Measurements from ENCODE around the gene MYD88.
"Not testable (repeated sequence)": the region's sequence is repeated elsewhere in the genome, so short reads cannot be mapped to it uniquely, and the experiment has no call there.

The MYD88 gene

GRCh38 chr3:38141173-38141951 lies 2.9 kb downstream of the MYD88 start:
- H3K4me3 ChIP-seq (ENCODE audit: low read depth, low read length): no peak overlapping the region

DNA sequence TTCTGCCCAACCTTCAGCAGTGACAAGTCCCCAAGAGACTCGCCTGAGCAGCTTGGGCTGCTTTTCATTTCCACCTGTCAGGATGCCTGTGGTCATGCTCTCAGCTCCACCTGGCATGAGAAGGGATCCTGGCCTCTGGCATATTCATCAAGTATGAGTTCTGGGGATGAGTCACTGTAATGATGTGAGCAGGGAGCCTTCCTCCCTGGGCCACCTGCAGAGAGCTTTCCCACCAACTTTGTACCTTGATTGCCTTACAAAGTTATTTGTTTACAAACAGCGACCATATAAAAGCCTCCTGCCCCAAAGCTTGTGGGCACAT lies 3.5 kb downstream of the MYD88 start:
- H3K4me3 ChIP-seq (ENCODE audit: low read depth, low read length): no peak overlapping the region

DNA sequence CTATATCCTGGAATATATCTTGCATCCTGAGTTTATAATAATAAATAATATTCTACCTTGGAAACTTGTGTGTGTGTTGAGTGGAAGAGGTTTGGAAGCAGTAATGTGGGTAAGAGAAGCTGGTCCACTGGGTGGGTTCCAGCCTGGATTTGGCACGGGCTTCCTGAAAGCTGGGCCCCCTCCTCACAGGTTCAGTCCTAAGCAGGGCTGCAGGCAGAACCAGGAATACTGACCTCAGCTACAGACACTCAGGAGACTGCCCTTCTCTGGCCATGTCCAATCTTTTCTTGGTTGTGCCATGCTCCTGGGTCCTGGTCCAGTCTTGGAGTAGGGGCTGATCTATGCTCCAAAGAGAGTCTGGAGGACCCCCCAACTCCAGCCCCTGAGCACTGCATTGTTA lies 4.5 kb downstream of the MYD88 start:
- H3K4me3 ChIP-seq (ENCODE audit: low read depth, low read length): no peak overlapping the region

GRCh38 chr3:38143511-38143910 lies 5.0 kb downstream of the MYD88 start:
- no peak overlapping the region for H3K4me3 ChIP-seq (ENCODE audit: low read depth, low read length)

GRCh38 chr3:38146504-38146903 lies 8.0 kb downstream of the MYD88 start:
- H3K4me3 ChIP-seq (ENCODE audit: low read depth, low read length): no peak overlapping the region

GRCh38 chr3:38147421-38147820 lies 9.0 kb downstream of the MYD88 start:
- no peak overlapping the region for H3K4me3 ChIP-seq (ENCODE audit: low read depth, low read length)

DNA sequence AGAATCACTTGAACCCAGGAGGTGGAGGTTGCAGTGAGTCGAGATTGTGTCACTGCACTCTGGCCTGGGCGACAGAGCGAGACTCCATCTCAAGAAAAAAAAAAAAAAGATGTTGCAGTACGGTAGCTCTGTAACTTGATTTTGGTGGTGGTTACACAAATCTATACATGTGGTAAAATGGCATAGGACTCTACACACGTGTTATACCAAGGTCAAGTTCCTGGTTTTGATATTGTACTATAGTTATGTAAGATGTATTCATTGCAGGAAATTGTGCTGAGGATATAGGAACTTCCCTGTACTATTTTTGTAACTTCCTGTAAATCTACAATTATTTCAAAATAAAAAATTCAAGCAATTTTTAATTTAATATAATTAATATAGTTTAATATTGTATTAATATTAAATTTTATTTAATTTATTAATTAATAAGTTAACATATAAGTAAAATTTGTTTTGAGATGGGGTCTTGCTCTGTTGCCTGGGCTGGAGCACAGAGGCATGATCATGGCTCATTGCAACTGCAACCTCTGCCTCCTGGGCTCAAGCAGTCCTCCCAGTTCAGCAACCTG lies 9.9 kb downstream of the MYD88 start:
- no peak overlapping the region for H3K4me3 ChIP-seq (ENCODE audit: low read depth, low read length)

GRCh38 chr3:38149708-38150107 lies 11.2 kb downstream of the MYD88 start:
- H3K4me3 ChIP-seq (ENCODE audit: low read depth, low read length): no peak overlapping the region

DNA sequence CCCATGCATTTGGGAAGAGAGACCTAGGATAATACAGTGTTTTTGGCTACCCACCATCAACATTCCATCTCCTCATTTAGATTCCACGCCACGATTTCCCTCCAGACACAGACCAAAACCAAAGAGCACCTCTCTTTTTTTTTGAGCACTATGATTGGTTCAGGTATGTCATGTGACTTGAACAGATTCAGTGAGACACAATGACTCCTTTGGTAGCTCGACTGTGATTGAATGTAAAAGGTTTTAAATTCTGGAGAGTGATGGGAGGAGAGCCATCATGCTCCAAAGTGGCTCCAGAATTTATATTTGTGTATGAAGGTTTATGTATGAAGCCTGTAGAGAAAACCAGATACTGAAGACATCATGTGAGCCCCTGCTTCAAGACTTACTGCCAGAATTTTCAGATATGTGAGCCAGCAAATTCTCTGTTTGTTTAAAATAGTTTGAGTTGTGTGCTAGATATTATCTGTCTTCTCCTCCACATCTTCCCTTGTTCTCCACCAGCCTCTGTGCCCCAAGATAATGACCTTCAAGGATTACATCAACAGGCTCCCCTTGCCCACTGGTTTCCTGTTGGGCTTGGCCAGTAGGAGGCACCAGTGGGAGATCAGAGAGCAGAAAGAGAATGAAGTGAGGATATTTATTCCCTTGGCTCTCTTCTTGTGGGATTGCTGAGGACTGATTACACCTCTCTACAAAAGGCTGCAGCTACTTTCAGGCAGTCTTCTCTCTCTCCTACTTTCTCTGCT lies 12.5 kb downstream of the MYD88 start:
- no peak overlapping the region for H3K4me3 ChIP-seq (ENCODE audit: low read depth, low read length)

DNA sequence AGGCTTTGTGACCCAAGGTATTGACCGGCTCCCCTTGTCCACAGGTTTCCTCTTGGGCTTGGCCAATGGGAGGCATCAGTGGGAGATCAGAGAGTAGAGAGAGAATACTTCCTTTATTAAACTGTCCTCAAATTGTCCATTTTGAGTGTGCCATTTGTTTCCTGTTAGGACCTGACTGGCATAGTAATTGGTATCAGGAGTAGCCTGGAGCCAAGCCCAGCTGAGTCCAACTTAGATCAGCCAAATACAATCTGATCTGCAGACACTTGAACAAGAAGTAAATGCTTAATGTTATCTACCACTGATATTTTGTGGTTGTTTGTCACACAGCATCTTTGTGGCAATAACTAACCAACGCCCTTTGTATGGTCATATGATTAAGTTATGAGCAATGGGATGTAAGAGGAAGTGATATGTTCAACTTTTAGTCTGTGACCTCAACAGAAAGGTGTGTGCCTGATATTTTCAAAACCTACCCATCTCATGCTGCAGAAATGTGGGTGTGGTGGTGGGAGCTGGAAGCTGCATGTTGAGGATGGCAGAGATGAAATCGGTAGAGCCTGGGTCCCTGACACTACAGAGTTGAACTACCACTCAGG lies 13.3 kb downstream of the MYD88 start:
- no peak overlapping the region for H3K4me3 ChIP-seq (ENCODE audit: low read depth, low read length)

DNA sequence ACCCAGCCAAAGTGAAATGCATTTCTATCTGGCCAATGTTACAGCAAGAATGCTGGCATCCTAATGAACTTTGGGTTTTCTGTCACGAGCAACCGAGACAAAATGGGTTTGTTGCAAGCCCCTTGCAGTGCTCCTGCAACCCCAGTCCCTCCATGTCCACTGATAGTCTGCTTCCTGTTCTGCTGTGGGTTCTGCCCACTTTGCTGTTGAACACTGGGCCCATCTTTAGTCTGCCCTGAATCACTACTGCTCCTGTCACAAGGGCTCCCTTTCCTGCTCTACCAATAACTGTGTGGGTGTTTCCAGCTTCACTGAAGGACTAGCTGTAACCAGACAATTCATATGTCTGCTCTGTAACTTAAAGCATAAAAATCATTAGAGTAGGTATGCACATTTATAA lies 14.1 kb downstream of the MYD88 start:
- H3K4me3 ChIP-seq (ENCODE audit: low read depth, low read length): no peak overlapping the region

GRCh38 chr3:38153221-38153620 lies 14.8 kb downstream of the MYD88 start:
- H3K4me3 ChIP-seq (ENCODE audit: low read depth, low read length): no peak overlapping the region

DNA sequence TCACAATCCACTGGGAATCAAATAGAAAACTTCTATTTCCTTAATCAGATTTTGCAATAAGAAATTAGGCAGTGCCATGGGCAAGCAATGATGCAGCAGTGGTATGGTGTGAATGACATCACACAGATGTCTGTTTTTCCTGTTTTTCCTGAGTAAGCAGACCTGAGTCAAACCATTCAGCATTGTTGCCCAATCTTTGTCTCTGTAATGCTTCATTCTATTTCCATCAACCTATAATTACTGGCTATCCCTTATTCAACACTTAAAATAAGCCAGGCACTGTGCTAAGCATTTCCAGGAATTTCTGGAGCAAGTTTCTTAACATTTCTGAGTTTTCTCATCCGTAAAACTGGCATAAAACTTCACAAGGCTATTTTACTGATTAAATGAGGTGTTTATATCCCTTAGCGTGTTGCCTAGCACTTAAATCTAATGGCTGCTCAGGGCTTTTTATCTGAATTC lies 15.6 kb downstream of the MYD88 start:
- no peak overlapping the region for H3K4me3 ChIP-seq (ENCODE audit: low read depth, low read length)

DNA sequence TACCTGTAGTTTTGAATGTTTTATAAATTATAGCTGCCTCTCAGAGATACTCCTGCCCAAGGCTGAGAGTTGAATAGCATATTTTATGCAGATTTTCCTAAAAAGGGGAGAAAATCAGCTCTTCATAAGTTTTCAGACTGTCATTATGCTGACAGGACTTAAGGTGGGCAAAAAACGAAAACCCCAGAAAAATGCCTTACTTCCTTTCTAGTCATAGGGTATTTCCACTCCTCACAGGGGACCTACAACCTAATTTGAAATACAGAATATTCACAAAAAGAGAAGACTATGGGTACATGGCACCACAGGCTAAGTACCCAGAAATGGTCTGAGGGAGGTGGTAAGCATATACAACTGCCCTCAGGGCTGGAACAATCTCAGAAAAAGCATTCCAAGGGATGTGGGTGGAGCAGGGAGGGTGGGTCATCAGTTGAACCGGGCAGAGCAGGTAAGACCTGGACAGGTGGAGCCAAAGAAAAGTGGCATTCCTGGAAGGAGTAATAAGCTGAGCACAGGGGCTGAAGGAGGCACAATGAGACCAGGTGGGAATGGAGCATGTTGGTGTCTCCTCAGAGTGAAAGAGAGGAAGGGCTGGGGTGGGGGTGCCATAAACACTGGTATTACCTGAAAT lies 16.3 kb downstream of the MYD88 start:
- no peak overlapping the region for H3K4me3 ChIP-seq (ENCODE audit: low read depth, low read length)

DNA sequence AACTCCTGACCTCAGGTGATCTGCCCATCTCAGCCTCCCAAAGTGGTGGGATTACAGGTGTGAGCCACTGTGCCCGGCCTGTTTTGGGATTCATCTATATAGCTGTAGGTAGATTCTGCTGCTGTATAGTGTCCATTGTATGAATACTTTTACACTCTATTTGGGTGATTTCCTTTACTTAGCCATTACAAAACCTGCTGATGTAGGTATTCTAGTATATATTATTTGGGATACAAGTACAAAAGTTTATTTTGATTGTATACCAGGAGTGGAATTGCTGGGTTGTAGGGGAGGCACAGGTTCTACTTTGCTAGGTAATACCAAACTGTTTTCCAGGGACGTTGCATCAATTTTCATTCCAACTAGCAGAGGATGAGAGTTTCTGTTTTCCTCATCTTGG lies 17.4 kb downstream of the MYD88 start:
- no peak overlapping the region for H3K4me3 ChIP-seq (ENCODE audit: low read depth, low read length)

DNA sequence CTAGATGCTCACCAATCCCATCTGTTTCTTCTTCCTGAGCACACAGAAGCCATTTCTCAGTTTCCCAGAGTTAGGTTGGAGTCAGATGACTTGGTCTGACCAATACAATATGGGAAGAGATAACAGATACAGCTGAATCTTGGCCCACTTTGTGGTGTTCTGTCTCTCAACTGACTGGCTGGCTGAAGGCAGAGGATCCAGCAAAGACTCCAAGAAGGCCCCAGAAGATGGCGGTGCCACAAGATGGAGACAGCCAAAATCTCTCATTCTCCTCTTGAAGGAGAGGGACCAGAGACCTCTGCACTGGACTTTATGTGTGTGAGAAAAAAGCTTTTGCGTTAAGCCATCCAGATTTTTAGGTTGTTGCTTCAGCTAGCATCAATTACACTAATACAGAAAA lies 18.7 kb downstream of the MYD88 start:
- no peak overlapping the region for H3K4me3 ChIP-seq (ENCODE audit: low read depth, low read length)

GRCh38 chr3:38157595-38157994 lies 19.1 kb downstream of the MYD88 start:
- no peak overlapping the region for H3K4me3 ChIP-seq (ENCODE audit: low read depth, low read length)

- H3K4me3 ChIP-seq (ENCODE audit: low read depth, low read length): no peak overlapping the region
These were observed 20.0 kb downstream of the MYD88 start for GRCh38 chr3:38158472-38158871.

DNA sequence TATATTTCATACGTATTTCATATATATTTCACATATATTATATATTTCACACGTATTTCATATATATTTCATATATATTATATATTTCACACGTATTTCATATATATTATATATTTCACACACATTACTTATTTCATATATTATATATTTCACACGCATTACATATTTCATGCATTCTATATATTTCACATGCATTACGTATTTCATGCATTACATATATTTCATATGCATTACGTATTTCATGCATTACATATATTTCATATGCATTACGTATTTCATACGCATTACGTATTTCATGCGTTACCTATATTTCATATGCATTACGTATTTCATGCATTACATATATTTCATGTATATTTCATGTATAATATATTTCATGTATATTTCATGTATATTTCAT lies 22.2 kb downstream of the MYD88 start:
- H3K4me3 ChIP-seq (ENCODE audit: low read depth, low read length): not testable (repeated sequence)

GRCh38 chr3:38163117-38163840 lies 24.8 kb downstream of the MYD88 start:
- no peak overlapping the region for H3K4me3 ChIP-seq (ENCODE audit: low read depth, low read length)
